H1 (cell line): ENCODE results near the gene NT5C1B. TPM values are rescaled to one million over a fixed set of nuclear protein-coding genes. Genes with fewer than 3 reads are reported as not detected.

Experiments used
- polyA plus RNA-seq, 7 experiments: library from polyadenylated mRNA; depleted of rRNA in 3 of 7; stranded (reverse) in 5 of 7; unstranded in 2 of 7; fragments of >200 nt in 5 of 7; fragments of 200-250 nt in 2 of 7; gene quantifications; 1 replicate in 5 of 7; 2 replicates in 1 of 7; 4 replicates in 1 of 7; pipeline versions ENCODE4 v1.2.1 to v1.2.3, GENCODE V29; 2011 to 2013; ENCODE audit warnings: missing spikeins in 2 of 7, mixed read lengths in 2 of 7
- total RNA-seq: library from RNA; stranded (reverse); fragmentation: NEBNext Ultra II Directional; extraction: Animal tissue kit (Norgen Biotek cat#: 25700); gene quantifications from 2 replicates; pipeline ENCODE4 v1.2.1, GENCODE V29; 2021
- TF ChIP-seq, protein P1 (sequence below): fragments of 300-600 bp; sonication (generic); IDR thresholded peaks from 2 replicates; pipeline ENCODE4 v1.7.1; 2012; ENCODE audit warnings: low read length, moderate library complexity, mild to moderate bottlenecking, inconsistent platforms; ENCODE audit not compliant: insufficient replicate concordance

Gene NT5C1B
- total and polyA plus RNA-seq, 2 of the 8 experiments (the other 6 are each of a cell fraction or from before 2014, with no cell fraction given) = not detected

DNA sequence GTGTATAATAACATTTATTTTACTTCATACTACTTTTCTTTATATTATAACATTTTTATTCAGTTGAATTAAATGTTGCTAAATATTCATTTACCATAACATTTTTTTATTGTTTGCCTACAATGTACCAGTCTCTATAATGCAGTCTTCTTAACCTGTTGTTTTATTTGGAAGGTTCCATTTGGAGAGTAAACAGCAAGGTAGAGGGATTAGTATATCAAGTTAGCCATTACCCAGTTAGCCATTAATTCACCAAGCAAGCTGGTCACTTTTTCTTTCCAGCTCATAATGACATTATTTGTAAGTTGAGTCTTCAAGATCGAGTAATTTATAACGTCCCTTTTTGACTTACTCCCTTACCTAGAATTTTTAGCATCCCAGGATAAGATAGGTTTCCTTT, 29.7 kb upstream of the NT5C1B start (continued):
- TF ChIP-seq, protein P1, sequence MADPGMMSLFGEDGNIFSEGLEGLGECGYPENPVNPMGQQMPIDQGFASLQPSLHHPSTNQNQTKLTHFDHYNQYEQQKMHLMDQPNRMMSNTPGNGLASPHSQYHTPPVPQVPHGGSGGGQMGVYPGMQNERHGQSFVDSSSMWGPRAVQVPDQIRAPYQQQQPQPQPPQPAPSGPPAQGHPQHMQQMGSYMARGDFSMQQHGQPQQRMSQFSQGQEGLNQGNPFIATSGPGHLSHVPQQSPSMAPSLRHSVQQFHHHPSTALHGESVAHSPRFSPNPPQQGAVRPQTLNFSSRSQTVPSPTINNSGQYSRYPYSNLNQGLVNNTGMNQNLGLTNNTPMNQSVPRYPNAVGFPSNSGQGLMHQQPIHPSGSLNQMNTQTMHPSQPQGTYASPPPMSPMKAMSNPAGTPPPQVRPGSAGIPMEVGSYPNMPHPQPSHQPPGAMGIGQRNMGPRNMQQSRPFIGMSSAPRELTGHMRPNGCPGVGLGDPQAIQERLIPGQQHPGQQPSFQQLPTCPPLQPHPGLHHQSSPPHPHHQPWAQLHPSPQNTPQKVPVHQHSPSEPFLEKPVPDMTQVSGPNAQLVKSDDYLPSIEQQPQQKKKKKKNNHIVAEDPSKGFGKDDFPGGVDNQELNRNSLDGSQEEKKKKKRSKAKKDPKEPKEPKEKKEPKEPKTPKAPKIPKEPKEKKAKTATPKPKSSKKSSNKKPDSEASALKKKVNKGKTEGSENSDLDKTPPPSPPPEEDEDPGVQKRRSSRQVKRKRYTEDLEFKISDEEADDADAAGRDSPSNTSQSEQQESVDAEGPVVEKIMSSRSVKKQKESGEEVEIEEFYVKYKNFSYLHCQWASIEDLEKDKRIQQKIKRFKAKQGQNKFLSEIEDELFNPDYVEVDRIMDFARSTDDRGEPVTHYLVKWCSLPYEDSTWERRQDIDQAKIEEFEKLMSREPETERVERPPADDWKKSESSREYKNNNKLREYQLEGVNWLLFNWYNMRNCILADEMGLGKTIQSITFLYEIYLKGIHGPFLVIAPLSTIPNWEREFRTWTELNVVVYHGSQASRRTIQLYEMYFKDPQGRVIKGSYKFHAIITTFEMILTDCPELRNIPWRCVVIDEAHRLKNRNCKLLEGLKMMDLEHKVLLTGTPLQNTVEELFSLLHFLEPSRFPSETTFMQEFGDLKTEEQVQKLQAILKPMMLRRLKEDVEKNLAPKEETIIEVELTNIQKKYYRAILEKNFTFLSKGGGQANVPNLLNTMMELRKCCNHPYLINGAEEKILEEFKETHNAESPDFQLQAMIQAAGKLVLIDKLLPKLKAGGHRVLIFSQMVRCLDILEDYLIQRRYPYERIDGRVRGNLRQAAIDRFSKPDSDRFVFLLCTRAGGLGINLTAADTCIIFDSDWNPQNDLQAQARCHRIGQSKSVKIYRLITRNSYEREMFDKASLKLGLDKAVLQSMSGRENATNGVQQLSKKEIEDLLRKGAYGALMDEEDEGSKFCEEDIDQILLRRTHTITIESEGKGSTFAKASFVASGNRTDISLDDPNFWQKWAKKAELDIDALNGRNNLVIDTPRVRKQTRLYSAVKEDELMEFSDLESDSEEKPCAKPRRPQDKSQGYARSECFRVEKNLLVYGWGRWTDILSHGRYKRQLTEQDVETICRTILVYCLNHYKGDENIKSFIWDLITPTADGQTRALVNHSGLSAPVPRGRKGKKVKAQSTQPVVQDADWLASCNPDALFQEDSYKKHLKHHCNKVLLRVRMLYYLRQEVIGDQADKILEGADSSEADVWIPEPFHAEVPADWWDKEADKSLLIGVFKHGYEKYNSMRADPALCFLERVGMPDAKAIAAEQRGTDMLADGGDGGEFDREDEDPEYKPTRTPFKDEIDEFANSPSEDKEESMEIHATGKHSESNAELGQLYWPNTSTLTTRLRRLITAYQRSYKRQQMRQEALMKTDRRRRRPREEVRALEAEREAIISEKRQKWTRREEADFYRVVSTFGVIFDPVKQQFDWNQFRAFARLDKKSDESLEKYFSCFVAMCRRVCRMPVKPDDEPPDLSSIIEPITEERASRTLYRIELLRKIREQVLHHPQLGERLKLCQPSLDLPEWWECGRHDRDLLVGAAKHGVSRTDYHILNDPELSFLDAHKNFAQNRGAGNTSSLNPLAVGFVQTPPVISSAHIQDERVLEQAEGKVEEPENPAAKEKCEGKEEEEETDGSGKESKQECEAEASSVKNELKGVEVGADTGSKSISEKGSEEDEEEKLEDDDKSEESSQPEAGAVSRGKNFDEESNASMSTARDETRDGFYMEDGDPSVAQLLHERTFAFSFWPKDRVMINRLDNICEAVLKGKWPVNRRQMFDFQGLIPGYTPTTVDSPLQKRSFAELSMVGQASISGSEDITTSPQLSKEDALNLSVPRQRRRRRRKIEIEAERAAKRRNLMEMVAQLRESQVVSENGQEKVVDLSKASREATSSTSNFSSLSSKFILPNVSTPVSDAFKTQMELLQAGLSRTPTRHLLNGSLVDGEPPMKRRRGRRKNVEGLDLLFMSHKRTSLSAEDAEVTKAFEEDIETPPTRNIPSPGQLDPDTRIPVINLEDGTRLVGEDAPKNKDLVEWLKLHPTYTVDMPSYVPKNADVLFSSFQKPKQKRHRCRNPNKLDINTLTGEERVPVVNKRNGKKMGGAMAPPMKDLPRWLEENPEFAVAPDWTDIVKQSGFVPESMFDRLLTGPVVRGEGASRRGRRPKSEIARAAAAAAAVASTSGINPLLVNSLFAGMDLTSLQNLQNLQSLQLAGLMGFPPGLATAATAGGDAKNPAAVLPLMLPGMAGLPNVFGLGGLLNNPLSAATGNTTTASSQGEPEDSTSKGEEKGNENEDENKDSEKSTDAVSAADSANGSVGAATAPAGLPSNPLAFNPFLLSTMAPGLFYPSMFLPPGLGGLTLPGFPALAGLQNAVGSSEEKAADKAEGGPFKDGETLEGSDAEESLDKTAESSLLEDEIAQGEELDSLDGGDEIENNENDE = no peak
